G401.6 (cell line): Measurements from ENCODE around the gene HCN1.

Experiments
- FAIRE-seq: peaks from 2 replicates; lab custom pipeline; 2012; peaks lifted over from hg19 to GRCh38; lab: Jason Lieb, UNC

Gene HCN1

GRCh38 chr5:45281081-45281480 is 415.1 kb downstream of the HCN1 start:
- FAIRE-seq, result no peak

- no peak for FAIRE-seq
These were observed 417.1 kb downstream of the HCN1 start for GRCh38 chr5:45279109-45279508.

GRCh38 chr5:45277860-45278259 is 418.3 kb downstream of the HCN1 start:
- no peak for FAIRE-seq

GRCh38 chr5:45274241-45274640 is 421.9 kb downstream of the HCN1 start:
- no peak for FAIRE-seq

- no peak for FAIRE-seq
These were observed 424.6 kb downstream of the HCN1 start for GRCh38 chr5:45271626-45272025.

- FAIRE-seq, result no peak
These were observed 431.7 kb downstream of the HCN1 start for GRCh38 chr5:45264447-45264846.

GRCh38 chr5:45262061-45262590 is 434.1 kb downstream of the HCN1 start:
- no peak for FAIRE-seq

GRCh38 chr5:45261125-45261524 is 435.1 kb downstream of the HCN1 start:
- FAIRE-seq, result no peak

- FAIRE-seq, result no peak
These were observed 435.9 kb downstream of the HCN1 start for GRCh38 chr5:45260292-45260691.

GRCh38 chr5:45252978-45253377 is 443.2 kb downstream of the HCN1 start:
- no peak for FAIRE-seq

- FAIRE-seq, result no peak
These were observed 443.6 kb downstream of the HCN1 start for GRCh38 chr5:45252541-45252940.

GRCh38 chr5:45225571-45226031 is 470.6 kb downstream of the HCN1 start:
- no peak for FAIRE-seq

- FAIRE-seq, result no peak
These were observed 490.7 kb downstream of the HCN1 start for GRCh38 chr5:45205403-45205961.
